HCT116 (cell line): ENCODE measurements around the gene SMAGP. TPM values are rescaled to one million over a fixed set of nuclear protein-coding genes. Genes with fewer than 3 reads are reported as not detected.
"Not testable (repeated sequence)": the region's sequence is repeated elsewhere in the genome, so short reads cannot be mapped to it uniquely, and the experiment has no call there.

ENCODE experiments used
- ATAC-seq: fragments of 200-7000 bp; cut with Tn5 transposase; 2 replicates; pipeline ENCODE4 v1.9.1; 2020; ENCODE audit warnings: mild to moderate bottlenecking, moderate library complexity
- BruUV-seq: library from RNA; stranded (reverse); fragments of 400-500 nt; replicated peaks from 2 replicates; lab custom pipeline; 2021; lab: Mats Ljungman, UMichigan
- CTCF ChIA-PET: fragments of 300-600 bp; sonication (Branson Sonifier 250); formaldehyde crosslinking; loops from one replicate; lab custom pipeline; 2021; ENCODE audit warnings: antibody characterized with exemption; lab: Charles Lee
- POLR2A ChIA-PET: fragments of 300-600, 350-600 bp; sonication (Branson Sonifier 250); formaldehyde crosslinking; loops from one replicate; lab custom pipeline; 2021; ENCODE audit warnings: antibody characterized with exemption; lab: Charles Lee
- RAD21 ChIA-PET, 2 experiments: fragments of 300-600 bp; sonication (Branson Sonifier 250); formaldehyde crosslinking; loops; one replicate each; lab custom pipeline; 2023; ENCODE audit warnings: low total read pairs in 2 of 2; ENCODE audit not compliant: uncharacterized antibody in 2 of 2, unreplicated experiment in 2 of 2, low non-redundant PET in 1 of 2; lab: Charles Lee
- DNase-seq: peaks from one replicate; pipeline ENCODE4 v3.0.0-alpha.2; 2010; ENCODE audit warnings: low read depth, low spot score
- H2AFZ ChIP-seq: fragments of 200-600 bp; shearing (Covaris generic), sonication (generic); 2 replicates; pipeline ENCODE4 v1.6.1; 2017; ENCODE audit warnings: low read depth, mixed run types, mixed read lengths, antibody characterized with exemption, low read length; ENCODE audit not compliant: poor library complexity, severe bottlenecking
- H3K27ac ChIP-seq: 2 replicates; pipeline ENCODE4 v1.5.1; 2012; ENCODE audit warnings: low read depth, low read length
- H3K27me3 ChIP-seq: fragments of 200-600 bp; sonication (generic); 2 replicates; pipeline ENCODE4 v1.6.1; 2016; ENCODE audit warnings: mixed run types, low read length, mixed read lengths; ENCODE audit not compliant: insufficient read depth
- H3K36me3 ChIP-seq, 2 experiments: fragments of 200-500 bp in 1 of 2; fragments of 200-600 bp in 1 of 2; sonication (Bioruptor generic) in 1 of 2; sonication (generic) in 1 of 2; 2 replicates each; pipeline versions ENCODE4 v1.5.1 to v1.6.1; 2014 to 2016; ENCODE audit warnings: low read length in 2 of 2, inconsistent platforms in 1 of 2, mixed read lengths in 1 of 2, mixed run types in 1 of 2; ENCODE audit not compliant: insufficient read depth in 2 of 2, control insufficient read depth in 1 of 2
- H3K4me1 ChIP-seq, 2 experiments: fragments of 200-600 bp in 1 of 2; sonication (generic) in 1 of 2; 2 replicates each; pipeline versions ENCODE4 v1.5.1 to v1.6.1; 2012 to 2017; ENCODE audit warnings: low read length in 2 of 2, inconsistent platforms in 1 of 2, mild to moderate bottlenecking in 1 of 2, mixed read lengths in 1 of 2, mixed run types in 1 of 2, moderate library complexity in 1 of 2; ENCODE audit not compliant: insufficient read depth in 2 of 2, control insufficient read depth in 1 of 2
- H3K4me2 ChIP-seq: fragments of 200-600 bp; sonication (generic); 2 replicates; pipeline ENCODE4 v1.6.1; 2017; ENCODE audit warnings: mixed run types, low read length, mixed read lengths
- H3K4me3 ChIP-seq, 2 experiments: fragments of 200-600 bp in 1 of 2; sonication (generic) in 1 of 2; replicated peaks in 1 of 2; 2 replicates each; pipeline ENCODE4 v1.5.1; 2011 to 2016; ENCODE audit warnings: low read length in 2 of 2, control low read depth in 1 of 2, low read depth in 1 of 2, mild to moderate bottlenecking in 1 of 2, mixed read lengths in 1 of 2, mixed run types in 1 of 2
- H3K79me2 ChIP-seq: fragments of 200-600 bp; sonication (generic); 2 replicates; pipeline ENCODE4 v1.6.1; 2017; ENCODE audit warnings: mild to moderate bottlenecking, mixed run types, low read length, moderate library complexity, mixed read lengths; ENCODE audit not compliant: insufficient read depth
- H3K9ac ChIP-seq: fragments of 200-600 bp; sonication (generic); 2 replicates; pipeline ENCODE4 v1.6.1; 2016; ENCODE audit warnings: low read length, mixed read lengths
- H3K9me2 ChIP-seq: fragments of 200-600 bp; sonication (generic), shearing (Covaris generic); 2 replicates; pipeline ENCODE4 v1.6.1; 2017; ENCODE audit warnings: mixed run types, mild to moderate bottlenecking, moderate library complexity; ENCODE audit not compliant: insufficient read depth
- H3K9me3 ChIP-seq, 2 experiments: fragments of 200-500 bp in 1 of 2; fragments of 200-600 bp in 1 of 2; sonication (Bioruptor generic) in 1 of 2; sonication (generic) in 1 of 2; 2 replicates each; pipeline ENCODE4 v1.6.1; 2014 to 2017; ENCODE audit warnings: low read length in 2 of 2, mixed read lengths in 2 of 2, inconsistent platforms in 1 of 2, low read depth in 1 of 2, mild to moderate bottlenecking in 1 of 2, mixed run types in 1 of 2, moderate library complexity in 1 of 2; ENCODE audit not compliant: control insufficient read depth in 1 of 2, insufficient read depth in 1 of 2
- H4K20me1 ChIP-seq: fragments of 200-600 bp; sonication (generic), shearing (Covaris generic); 2 replicates; pipeline ENCODE4 v1.6.1; 2017; ENCODE audit warnings: mixed run types, mild to moderate bottlenecking, moderate library complexity; ENCODE audit not compliant: insufficient read depth
- CBX3 ChIP-seq: IDR thresholded peaks from 2 replicates; pipeline ENCODE4 v1.6.1; 2012; ENCODE audit warnings: low read depth
- FOSL1 ChIP-seq: IDR thresholded peaks from 2 replicates; pipeline ENCODE4 v1.6.1; 2012; ENCODE audit warnings: low read depth
- JUND ChIP-seq: IDR thresholded peaks from 2 replicates; pipeline ENCODE4 v1.6.1; 2012
- POLR2A ChIP-seq: IDR thresholded peaks from 2 replicates; pipeline ENCODE4 v1.7.0; 2011; ENCODE audit warnings: borderline replicate concordance; ENCODE audit not compliant: insufficient read depth, insufficient read length; ENCODE audit errors: extremely low read depth
- RAD21 ChIP-seq: IDR thresholded peaks from 2 replicates; pipeline ENCODE4 v1.6.1; 2012; ENCODE audit warnings: low read depth, mild to moderate bottlenecking
- SIN3A ChIP-seq: IDR thresholded peaks from 2 replicates; pipeline ENCODE4 v1.6.1; 2012; ENCODE audit warnings: low read depth
- SP1 ChIP-seq: IDR thresholded peaks from 2 replicates; pipeline ENCODE4 v1.6.1; 2012; ENCODE audit warnings: low read depth
- SRF ChIP-seq: IDR thresholded peaks from 2 replicates; pipeline ENCODE4 v1.6.1; 2012; ENCODE audit warnings: low read depth
- TCF7L2 ChIP-seq: IDR thresholded peaks from 2 replicates; pipeline ENCODE4 v1.7.0; 2011; ENCODE audit warnings: borderline replicate concordance, inconsistent platforms; ENCODE audit not compliant: insufficient read depth, insufficient read length; ENCODE audit errors: extremely low read depth
- YY1 ChIP-seq: IDR thresholded peaks from 2 replicates; pipeline ENCODE4 v1.6.1; 2011; ENCODE audit warnings: low read length, low read depth, moderate library complexity, mild to moderate bottlenecking; ENCODE audit not compliant: insufficient replicate concordance; ENCODE audit errors: extremely low read depth
- intact Hi-C: fragments of 100-400 bp; cut with micrococcal nuclease; formaldehyde crosslinking; loops from 2 replicates; pipeline ENCODE4 v1.10.0; 2022
- total RNA-seq: library from RNA; stranded (reverse); gene quantifications from one replicate; pipeline ENCODE4 v1.2.1, GENCODE V29; 2021; ENCODE audit not compliant: unreplicated experiment
- TF ChIP-seq, protein P1 (sequence below): IDR thresholded peaks from 2 replicates; pipeline ENCODE4 v1.6.1; 2012
- TF ChIP-seq, protein P2 (sequence below), 3 experiments: fragments of 200-600 bp in 1 of 3; sonication (generic) in 1 of 3; IDR thresholded peaks in 2 of 3; conservative IDR thresholded peaks in 1 of 3; 2 replicates each; pipeline ENCODE4 v1.5.1; 2012 to 2017; ENCODE audit warnings: low read depth in 2 of 3, low read length in 2 of 3, antibody characterized with exemption in 1 of 3, borderline replicate concordance in 1 of 3, control low read depth in 1 of 3, mild to moderate bottlenecking in 1 of 3, mixed read lengths in 1 of 3, mixed run types in 1 of 3, moderate library complexity in 1 of 3; ENCODE audit not compliant: insufficient read depth in 1 of 3

Gene SMAGP
- total RNA-seq, 1 experiment from 2014 or later = 39.9 TPM

DNA sequence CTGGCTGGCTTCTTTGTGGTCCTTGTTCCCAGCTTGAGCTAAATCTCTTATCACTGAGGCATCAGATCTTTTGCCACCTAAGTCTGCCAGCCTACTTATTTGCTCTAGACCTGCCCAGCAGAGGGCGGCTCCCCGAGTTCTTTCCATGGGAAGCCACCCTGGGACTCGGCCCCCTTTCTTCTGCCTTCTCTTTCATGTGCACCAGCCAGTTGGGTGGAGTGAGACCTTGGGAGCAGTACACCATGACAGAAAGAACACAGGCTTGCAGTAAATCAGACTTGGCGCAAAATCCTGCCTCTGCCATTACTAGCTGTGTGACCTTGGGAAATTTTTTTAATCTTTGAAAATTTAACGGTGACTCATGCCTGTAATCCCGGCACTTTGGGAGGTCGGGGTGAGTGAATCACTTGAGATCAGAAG, 7.4 kb downstream of the SMAGP start:
- CTCF ChIA-PET = interaction anchor here (0.6 to 3.6 kb wide), 8 partner anchors 10 to 269 kb away, joined by 3 to 23 read pairs (median 4); no protein-coding TSS in a partner anchor
- peaks cover 0 to 6% of the 10 kb centered on the region in 2 experiments; a peak in 1 of 4 replicates for H3K36me3 ChIP-seq
- intact Hi-C loops = loop anchor here (1.0 to 10.0 kb wide), 2 partner anchors 79 to 498 kb away; partner anchors contain the start of gene ATF1

DNA sequence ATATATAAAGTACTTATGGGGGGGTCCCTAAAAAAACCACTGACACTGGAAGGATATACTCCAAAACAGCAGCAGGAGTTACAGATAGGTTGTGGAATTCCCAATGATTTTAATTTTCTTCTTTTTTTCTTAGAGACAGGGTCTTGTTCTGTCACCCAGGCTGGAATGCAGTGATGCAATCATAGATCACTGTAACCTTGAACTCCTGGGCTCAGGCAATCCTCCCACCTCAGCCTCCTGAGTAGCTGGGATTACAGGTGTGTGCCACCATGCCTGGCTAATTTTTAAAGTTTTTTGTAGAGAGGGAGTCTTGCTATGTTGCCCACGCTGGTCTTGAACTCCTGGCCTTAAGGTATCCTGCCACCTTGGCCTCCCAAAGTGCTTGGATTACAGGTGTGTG, 10.6 kb downstream of the SMAGP start:
- intact Hi-C loops, H3K36me3 ChIP-seq, BruUV-seq, H3K9me3 ChIP-seq, POLR2A ChIA-PET, H3K9ac ChIP-seq, H3K9me2 ChIP-seq, H2AFZ ChIP-seq, RAD21 ChIA-PET, H4K20me1 ChIP-seq, H3K4me3 ChIP-seq, H3K4me2 ChIP-seq, DNase-seq, H3K27ac ChIP-seq, ATAC-seq, H3K27me3 ChIP-seq: not testable (repeated sequence)
- peaks cover 17 to 24% of the 10 kb centered on the region in 2 experiments for H3K4me1 ChIP-seq
- CTCF ChIA-PET = interaction anchor here (0.9 kb wide), 1 partner anchor 82 kb away, joined by 3 read pairs; no protein-coding TSS in a partner anchor
- H3K79me2 ChIP-seq = peaks cover 59% of the 10 kb centered on the region

More for the DNA sequence above, 7.4 kb downstream of the SMAGP start:
- POLR2A ChIA-PET = interaction anchor here (0.6 to 1.4 kb wide), 3 partner anchors 8 to 230 kb away, joined by 3 read pairs; partner anchors contain the start of gene DAZAP2
- peak overlapping the region; percentile 50 for H3K4me2 ChIP-seq
- DNase-seq (peak; percentile 84), ATAC-seq (peak; percentile 96)
- peak overlapping the region; percentile 49 for H3K27ac ChIP-seq
- H4K20me1 ChIP-seq = no peaks in the 10 kb centered on the region
- no peaks in the 10 kb centered on the region for H3K27me3 ChIP-seq
- H3K4me1 ChIP-seq = peaks cover 17 to 24% of the 10 kb centered on the region in 2 experiments
- TF ChIP-seq, protein P1, sequence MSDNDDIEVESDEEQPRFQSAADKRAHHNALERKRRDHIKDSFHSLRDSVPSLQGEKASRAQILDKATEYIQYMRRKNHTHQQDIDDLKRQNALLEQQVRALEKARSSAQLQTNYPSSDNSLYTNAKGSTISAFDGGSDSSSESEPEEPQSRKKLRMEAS = no peak
- no peak for TF ChIP-seq POLR2A
- 0 out of 2 replicates have a peak, but pooled peaks have one; percentile 30 for TF ChIP-seq CBX3
- TF ChIP-seq, protein P2, sequence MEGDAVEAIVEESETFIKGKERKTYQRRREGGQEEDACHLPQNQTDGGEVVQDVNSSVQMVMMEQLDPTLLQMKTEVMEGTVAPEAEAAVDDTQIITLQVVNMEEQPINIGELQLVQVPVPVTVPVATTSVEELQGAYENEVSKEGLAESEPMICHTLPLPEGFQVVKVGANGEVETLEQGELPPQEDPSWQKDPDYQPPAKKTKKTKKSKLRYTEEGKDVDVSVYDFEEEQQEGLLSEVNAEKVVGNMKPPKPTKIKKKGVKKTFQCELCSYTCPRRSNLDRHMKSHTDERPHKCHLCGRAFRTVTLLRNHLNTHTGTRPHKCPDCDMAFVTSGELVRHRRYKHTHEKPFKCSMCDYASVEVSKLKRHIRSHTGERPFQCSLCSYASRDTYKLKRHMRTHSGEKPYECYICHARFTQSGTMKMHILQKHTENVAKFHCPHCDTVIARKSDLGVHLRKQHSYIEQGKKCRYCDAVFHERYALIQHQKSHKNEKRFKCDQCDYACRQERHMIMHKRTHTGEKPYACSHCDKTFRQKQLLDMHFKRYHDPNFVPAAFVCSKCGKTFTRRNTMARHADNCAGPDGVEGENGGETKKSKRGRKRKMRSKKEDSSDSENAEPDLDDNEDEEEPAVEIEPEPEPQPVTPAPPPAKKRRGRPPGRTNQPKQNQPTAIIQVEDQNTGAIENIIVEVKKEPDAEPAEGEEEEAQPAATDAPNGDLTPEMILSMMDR (IDR thresholded peaks at IDR 0.05 in 2 of 3, conservative IDR thresholded peaks at IDR 0.05 in 1 of 3; ENCODE audit: borderline replicate concordance in 1 of 3, insufficient read depth in 1 of 3, low read depth in 2 of 3, low read length in 2 of 3) = peak; percentile 57 to 66 (median 64); a peak in 5 of 6 replicates
- peak; percentile 95 for TF ChIP-seq TCF7L2
- no peak for TF ChIP-seq SP1
- TF ChIP-seq RAD21 = peak; percentile 66
- peak; percentile 65 for TF ChIP-seq FOSL1
- TF ChIP-seq SIN3A = no peak
- no peak for TF ChIP-seq SRF
- TF ChIP-seq JUND = peak; percentile 50
- peak; percentile 52 for TF ChIP-seq YY1
- H3K9ac ChIP-seq = peak overlapping the region; percentile 12; the same call in 1 of the 2 replicates
- BruUV-seq = no TSS peak
- no peak overlapping the region for H2AFZ ChIP-seq
- H3K79me2 ChIP-seq = peaks cover 63% of the 10 kb centered on the region
- H3K9me3 ChIP-seq = no peaks in the 10 kb centered on the region
- RAD21 ChIA-PET = interaction anchor here (1.8 to 2.2 kb wide), 2 partner anchors 78 kb away, joined by 10 to 15 read pairs; no protein-coding TSS in a partner anchor
- peak overlapping the region; percentile 3 to 11; a peak in 2 of 4 replicates for H3K4me3 ChIP-seq
- H3K9me2 ChIP-seq = no peaks in the 10 kb centered on the region
